H1 (cell line): Measurements from ENCODE around the gene MEI1. TPM values are rescaled to one million over a fixed set of nuclear protein-coding genes. Genes with fewer than 3 reads are reported as not detected.
A peak's percentile ranks its signal among the peaks of the same experiment; 100 is the strongest.

ENCODE experiments used
- ASH2L ChIP-seq: fragments of 200-600, 300-600 bp; sonication (generic); IDR thresholded peaks from one replicate; pipeline ENCODE4 v1.7.1; 2017; ENCODE audit warnings: low read length
- ATF3 ChIP-seq: IDR thresholded peaks from 2 replicates; pipeline ENCODE4 v1.6.1; 2011; ENCODE audit warnings: low read depth, mild to moderate bottlenecking, low read length; ENCODE audit not compliant: insufficient read depth
- BACH1 ChIP-seq: IDR thresholded peaks from 2 replicates; pipeline ENCODE4 v1.6.1; 2012; ENCODE audit warnings: low read length, improper control_type of control experiment
- CBX5 ChIP-seq: fragments of 300-800, 300-1000 bp; sonication (generic); IDR thresholded peaks from 2 replicates; pipeline ENCODE4 v1.7.1; 2016; ENCODE audit warnings: antibody characterized with exemption, low read length, low read depth
- CBX8 ChIP-seq: fragments of 300-800, 300-1000 bp; sonication (generic); IDR thresholded peaks from 2 replicates; pipeline ENCODE4 v1.7.1; 2016; ENCODE audit warnings: low read depth, low read length, borderline replicate concordance
- CHD2 ChIP-seq: IDR thresholded peaks from 2 replicates; pipeline ENCODE4 v1.6.1; 2012; ENCODE audit warnings: low read length, improper control_type of control experiment
- CREB1 ChIP-seq: IDR thresholded peaks from 2 replicates; pipeline ENCODE4 v1.6.1; 2012; ENCODE audit warnings: inconsistent platforms
- EGR1 ChIP-seq: IDR thresholded peaks from 2 replicates; pipeline ENCODE4 v1.6.1; 2011; ENCODE audit warnings: low read depth, low read length, borderline replicate concordance
- GTF2F1 ChIP-seq: IDR thresholded peaks from 2 replicates; pipeline ENCODE4 v1.6.1; 2012; ENCODE audit warnings: low read depth, low read length, improper control_type of control experiment, borderline replicate concordance
- HDAC6 ChIP-seq: IDR thresholded peaks from one replicate; pipeline ENCODE4 v1.7.1; 2012; ENCODE audit warnings: low read depth, mild to moderate bottlenecking, inconsistent platforms, low read length, moderate library complexity
- JUN ChIP-seq: IDR thresholded peaks from 2 replicates; pipeline ENCODE4 v1.6.1; 2011; ENCODE audit warnings: low read depth, mild to moderate bottlenecking, improper control_type of control experiment, low read length
- JUND ChIP-seq: IDR thresholded peaks from 2 replicates; pipeline ENCODE4 v1.6.1; 2011; ENCODE audit warnings: mild to moderate bottlenecking, improper control_type of control experiment, low read length
- KDM4A ChIP-seq: IDR thresholded peaks from one replicate; pipeline ENCODE4 v1.7.1; 2012; ENCODE audit warnings: low read depth, mild to moderate bottlenecking, moderate library complexity, low read length, inconsistent platforms; ENCODE audit not compliant: severe bottlenecking
- MAX ChIP-seq: IDR thresholded peaks from 2 replicates; pipeline ENCODE4 v1.6.1; 2012; ENCODE audit warnings: inconsistent platforms
- POU5F1 ChIP-seq: IDR thresholded peaks from 2 replicates; pipeline ENCODE4 v1.6.1; 2011; ENCODE audit warnings: low read depth, mild to moderate bottlenecking, low read length, moderate library complexity
- RAD21 ChIP-seq, 2 experiments: IDR thresholded peaks in 1 of 2; conservative IDR thresholded peaks in 1 of 2; 2 replicates each; pipeline ENCODE4 v1.6.1; 2011; ENCODE audit warnings: low read depth in 2 of 2, low read length in 2 of 2, improper control_type of control experiment in 1 of 2, inconsistent platforms in 1 of 2, mild to moderate bottlenecking in 1 of 2, moderate library complexity in 1 of 2
- RNF2 ChIP-seq: fragments of 200-900, 300-1000 bp; sonication (generic); IDR thresholded peaks from 2 replicates; pipeline ENCODE4 v1.7.1; 2016; ENCODE audit warnings: borderline replicate concordance, low read depth, mild to moderate bottlenecking, antibody characterized with exemption, low read length; ENCODE audit not compliant: poor library complexity, severe bottlenecking; ENCODE audit errors: missing control alignments
- RXRA ChIP-seq: IDR thresholded peaks from 2 replicates; pipeline ENCODE4 v1.6.1; 2011; ENCODE audit warnings: low read depth, mild to moderate bottlenecking, low read length, moderate library complexity; ENCODE audit not compliant: insufficient read depth
- SIN3A ChIP-seq, 2 experiments: IDR thresholded peaks in 1 of 2; conservative IDR thresholded peaks in 1 of 2; 2 replicates each; pipeline ENCODE4 v1.6.1; 2011 to 2012; ENCODE audit warnings: low read length in 2 of 2, improper control_type of control experiment in 1 of 2, low read depth in 1 of 2, mild to moderate bottlenecking in 1 of 2
- SP2 ChIP-seq: IDR thresholded peaks from 2 replicates; pipeline ENCODE4 v1.6.1; 2012; ENCODE audit warnings: mild to moderate bottlenecking, low read length, inconsistent platforms
- SP4 ChIP-seq: IDR thresholded peaks from 2 replicates; pipeline ENCODE4 v1.6.1; 2012; ENCODE audit warnings: low read length, inconsistent platforms
- TAF7 ChIP-seq: optimal IDR thresholded peaks from 2 replicates; pipeline ENCODE3; 2011; ENCODE audit warnings: low read depth, mild to moderate bottlenecking, inconsistent platforms, low read length, moderate library complexity, borderline replicate concordance
- ZNF274 ChIP-seq: IDR thresholded peaks from 2 replicates; pipeline ENCODE4 v1.7.0; 2012; ENCODE audit warnings: low read length, borderline replicate concordance; ENCODE audit errors: extremely low read depth
- polyA plus RNA-seq, 7 experiments: library from polyadenylated mRNA; depleted of rRNA in 3 of 7; stranded (reverse) in 5 of 7; unstranded in 2 of 7; fragments of >200 nt in 5 of 7; fragments of 200-250 nt in 2 of 7; gene quantifications; 1 replicate in 5 of 7; 2 replicates in 1 of 7; 4 replicates in 1 of 7; pipeline versions ENCODE4 v1.2.1 to v1.2.3, GENCODE V29; 2011 to 2013; ENCODE audit warnings: missing spikeins in 2 of 7, mixed read lengths in 2 of 7
- total RNA-seq: library from RNA; stranded (reverse); fragmentation: NEBNext Ultra II Directional; extraction: Animal tissue kit (Norgen Biotek cat#: 25700); gene quantifications from 2 replicates; pipeline ENCODE4 v1.2.1, GENCODE V29; 2021

The MEI1 gene
- total and polyA plus RNA-seq, 2 of the 8 experiments (the other 6 are each of a cell fraction or from before 2014, with no cell fraction given), result 0.27 to 0.54 TPM

GRCh38 chr22:41688365-41689211 lies 10.7 kb upstream of the MEI1 start, which contains the start of gene SNU13 (continued):
- TF ChIP-seq EGR1 (peak; percentile 34; the same call in 1 of the 2 replicates), JUN (no peak), TAF7 (no peak), RAD21 (IDR thresholded peaks at IDR 0.05 in 1 of 2, conservative IDR thresholded peaks at IDR 0.05 in 1 of 2; ENCODE audit: low read depth in 2 of 2, low read length in 2 of 2) (no peak), HDAC6 (no peak), ATF3 (no peak), BACH1 (peak; percentile 65; the same call in 1 of the 2 replicates), CBX8 (no peak), CREB1 (peak; percentile 83), GTF2F1 (no peak), ZNF274 (no peak), SIN3A (conservative IDR thresholded peaks at IDR 0.05 in 1 of 2, IDR thresholded peaks at IDR 0.05 in 1 of 2; ENCODE audit: low read depth in 1 of 2, low read length in 2 of 2) (peak in 1 of 2 experiments; percentile 73; a peak in 1 of 4 replicates), CBX5 (no peak), CHD2 (no peak), RNF2 (no peak), RXRA (no peak), POU5F1 (no peak), MAX (peak; percentile 74), SP4 (no peak), SP2 (no peak), KDM4A (peak; percentile 72), JUND (no peak), ASH2L (peak; percentile 86)
